HEK293 (cell line): ENCODE measurements around the gene MRTFB.

ENCODE experiments used
- CTCF ChIA-PET: fragments of 350-600 bp; formaldehyde crosslinking; extraction: SDS; loops from one replicate; lab custom pipeline; 2021; ENCODE audit warnings: antibody characterized with exemption; lab: Yijun Ruan, JAX
- POLR2A ChIA-PET: fragments of 300-600 bp; formaldehyde crosslinking; extraction: SDS; loops from one replicate; lab custom pipeline; 2020; ENCODE audit warnings: antibody characterized with exemption, inconsistent platforms; lab: Yijun Ruan, JAX
- H3K27ac ChIP-seq: fragments of 200-500 bp; sonication (Bioruptor generic); 2 replicates; pipeline ENCODE4 v1.5.1; 2014; ENCODE audit warnings: low read depth, low read length, control low read depth, inconsistent platforms; ENCODE audit errors: extremely low read depth
- H3K36me3 ChIP-seq, 2 experiments: fragments of 200-500 bp in 1 of 2; sonication (Bioruptor generic) in 1 of 2; 1 replicate in 1 of 2; 2 replicates in 1 of 2; pipeline ENCODE4 v1.5.1; 2014 to 2017; ENCODE audit warnings: inconsistent platforms in 2 of 2, low read length in 2 of 2; ENCODE audit not compliant: control insufficient read depth in 2 of 2, insufficient read depth in 1 of 2
- H3K4me1 ChIP-seq: fragments of 200-500 bp; sonication (Bioruptor generic); 2 replicates; pipeline ENCODE4 v1.5.1; 2014; ENCODE audit warnings: mild to moderate bottlenecking, low read length, inconsistent platforms; ENCODE audit not compliant: control insufficient read depth, insufficient read depth
- H3K4me3 ChIP-seq: 2 replicates; pipeline ENCODE4 v1.5.1; 2011; ENCODE audit warnings: low read depth, mild to moderate bottlenecking, control low read depth, low read length, moderate library complexity
- H3K9me3 ChIP-seq: fragments of 200-500 bp; sonication (Bioruptor generic); 2 replicates; pipeline ENCODE4 v1.5.1; 2014; ENCODE audit warnings: low read depth, low read length, inconsistent platforms; ENCODE audit not compliant: control insufficient read depth, insufficient read depth
- BCL11B ChIP-seq: fragments of 450-650 bp; formaldehyde crosslinking; IDR thresholded peaks from 2 replicates; pipeline ENCODE4 v1.5.1; 2016; ENCODE audit warnings: low read depth, missing biosample characterization, missing genetic modification characterization
- HOXC10 ChIP-seq: sonication (generic); formaldehyde crosslinking; IDR thresholded peaks from 2 replicates; pipeline ENCODE4 v1.8.1; 2023; ENCODE audit warnings: mild to moderate bottlenecking, missing genetic modification reagents
- OSR2 ChIP-seq: fragments of 450-650 bp; formaldehyde crosslinking; IDR thresholded peaks from 2 replicates; pipeline ENCODE4 v1.5.1; 2016; ENCODE audit warnings: missing biosample characterization, missing genetic modification characterization
- PRDM1 ChIP-seq: fragments of 450-650 bp; formaldehyde crosslinking; IDR thresholded peaks from 2 replicates; pipeline ENCODE4; 2016; ENCODE audit warnings: missing biosample characterization, missing genetic modification characterization
- ZBTB1 ChIP-seq: fragments of 450-650 bp; formaldehyde crosslinking; IDR thresholded peaks from 2 replicates; pipeline ENCODE4 v1.5.1; 2016; ENCODE audit warnings: missing biosample characterization, missing genetic modification characterization
- ZFP37 ChIP-seq: fragments of 450-650 bp; formaldehyde crosslinking; IDR thresholded peaks from 2 replicates; pipeline ENCODE4 v1.5.1; 2016; ENCODE audit warnings: missing biosample characterization, missing genetic modification characterization
- ZNF132 ChIP-seq: fragments of 450-650 bp; formaldehyde crosslinking; IDR thresholded peaks from 2 replicates; pipeline ENCODE4 v1.5.1; 2017; ENCODE audit warnings: missing biosample characterization, missing genetic modification characterization, borderline replicate concordance
- ZNF426 ChIP-seq: fragments of 450-650 bp; formaldehyde crosslinking; IDR thresholded peaks from 2 replicates; pipeline ENCODE4 v1.5.1; 2017; ENCODE audit warnings: missing biosample characterization, missing genetic modification characterization, mild to moderate bottlenecking, inconsistent platforms, moderate library complexity
- ZNF530 ChIP-seq: fragments of 450-650 bp; formaldehyde crosslinking; IDR thresholded peaks from 2 replicates; pipeline ENCODE4 v1.5.1; 2016; ENCODE audit warnings: low read depth, missing biosample characterization, missing genetic modification characterization
- ZNF561 ChIP-seq: fragments of 450-650 bp; IDR thresholded peaks from 2 replicates; pipeline ENCODE4 v1.5.1; 2018; ENCODE audit warnings: missing biosample characterization, missing genetic modification characterization, borderline replicate concordance
- ZNF654 ChIP-seq: fragments of 450-650 bp; formaldehyde crosslinking; IDR thresholded peaks from 2 replicates; pipeline ENCODE4 v1.5.1; 2016; ENCODE audit warnings: low read depth, missing biosample characterization, missing genetic modification characterization
- ZNF768 ChIP-seq: fragments of 450-650 bp; formaldehyde crosslinking; IDR thresholded peaks from 2 replicates; pipeline ENCODE4 v1.5.1; 2018; ENCODE audit warnings: missing biosample characterization, mild to moderate bottlenecking, missing genetic modification characterization
- ZSCAN30 ChIP-seq: fragments of 450-650 bp; IDR thresholded peaks from 2 replicates; pipeline ENCODE4 v1.5.1; 2018; ENCODE audit warnings: missing biosample characterization, mild to moderate bottlenecking, missing genetic modification characterization, moderate library complexity
- TF ChIP-seq, protein P1 (sequence below): sonication (generic); formaldehyde crosslinking; IDR thresholded peaks from 2 replicates; pipeline ENCODE4 v1.8.1; 2022; ENCODE audit warnings: mild to moderate bottlenecking, moderate library complexity, missing genetic modification reagents
- TF ChIP-seq, protein P2 (sequence below): fragments of 450-650 bp; formaldehyde crosslinking; IDR thresholded peaks from 2 replicates; pipeline ENCODE4 v1.5.1; 2016; ENCODE audit warnings: missing biosample characterization, missing genetic modification characterization
- TF ChIP-seq, protein P3 (sequence below): fragments of 450-650 bp; formaldehyde crosslinking; IDR thresholded peaks from 2 replicates; pipeline ENCODE4 v1.5.1; 2016; ENCODE audit warnings: missing biosample characterization, missing genetic modification characterization
- TF ChIP-seq, protein P4 (sequence below): fragments of 450-650 bp; formaldehyde crosslinking; IDR thresholded peaks from 2 replicates; pipeline ENCODE4 v1.5.1; 2016; ENCODE audit warnings: missing biosample characterization, missing genetic modification characterization
- TF ChIP-seq, protein P5 (sequence below): fragments of 450-650 bp; formaldehyde crosslinking; IDR thresholded peaks from 2 replicates; pipeline ENCODE4 v1.5.1; 2016; ENCODE audit warnings: missing biosample characterization, missing genetic modification characterization

Gene MRTFB

DNA sequence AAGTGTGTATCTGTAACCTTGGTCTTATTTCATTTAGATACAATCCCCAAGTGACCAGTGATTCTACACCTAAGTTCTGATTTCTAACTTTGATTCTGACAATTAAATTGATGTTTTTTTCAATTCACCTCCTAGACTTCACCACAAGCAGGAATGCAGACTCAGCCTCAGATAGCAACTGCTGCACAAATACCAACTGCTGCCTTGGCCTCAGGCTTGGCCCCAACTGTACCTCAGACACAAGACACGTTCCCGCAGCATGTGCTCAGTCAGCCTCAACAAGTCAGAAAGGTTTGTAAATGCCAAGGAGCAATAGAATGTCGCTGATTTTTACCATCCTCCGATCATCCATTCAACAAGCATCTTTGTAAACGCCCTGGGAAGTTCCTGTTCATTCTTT lies 177.7 kb downstream of the MRTFB start:
- POLR2A ChIA-PET: no interaction called here
- H3K4me3 ChIP-seq: no peak overlapping the region
- no peak for TF ChIP-seq ZFP37 (tag by site-specific recombination)
- TF ChIP-seq, protein P1, sequence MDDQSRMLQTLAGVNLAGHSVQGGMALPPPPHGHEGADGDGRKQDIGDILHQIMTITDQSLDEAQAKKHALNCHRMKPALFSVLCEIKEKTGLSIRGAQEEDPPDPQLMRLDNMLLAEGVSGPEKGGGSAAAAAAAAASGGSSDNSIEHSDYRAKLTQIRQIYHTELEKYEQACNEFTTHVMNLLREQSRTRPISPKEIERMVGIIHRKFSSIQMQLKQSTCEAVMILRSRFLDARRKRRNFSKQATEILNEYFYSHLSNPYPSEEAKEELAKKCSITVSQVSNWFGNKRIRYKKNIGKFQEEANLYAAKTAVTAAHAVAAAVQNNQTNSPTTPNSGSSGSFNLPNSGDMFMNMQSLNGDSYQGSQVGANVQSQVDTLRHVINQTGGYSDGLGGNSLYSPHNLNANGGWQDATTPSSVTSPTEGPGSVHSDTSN (CRISPR knock-in tag): no peak
- no peak for TF ChIP-seq ZNF426 (tag by site-specific recombination)
- no peak for TF ChIP-seq HOXC10 (CRISPR knock-in tag)
- TF ChIP-seq OSR2 (tag by site-specific recombination): no peak
- TF ChIP-seq ZSCAN30: no peak
- no peak for TF ChIP-seq BCL11B
- TF ChIP-seq, protein P2, sequence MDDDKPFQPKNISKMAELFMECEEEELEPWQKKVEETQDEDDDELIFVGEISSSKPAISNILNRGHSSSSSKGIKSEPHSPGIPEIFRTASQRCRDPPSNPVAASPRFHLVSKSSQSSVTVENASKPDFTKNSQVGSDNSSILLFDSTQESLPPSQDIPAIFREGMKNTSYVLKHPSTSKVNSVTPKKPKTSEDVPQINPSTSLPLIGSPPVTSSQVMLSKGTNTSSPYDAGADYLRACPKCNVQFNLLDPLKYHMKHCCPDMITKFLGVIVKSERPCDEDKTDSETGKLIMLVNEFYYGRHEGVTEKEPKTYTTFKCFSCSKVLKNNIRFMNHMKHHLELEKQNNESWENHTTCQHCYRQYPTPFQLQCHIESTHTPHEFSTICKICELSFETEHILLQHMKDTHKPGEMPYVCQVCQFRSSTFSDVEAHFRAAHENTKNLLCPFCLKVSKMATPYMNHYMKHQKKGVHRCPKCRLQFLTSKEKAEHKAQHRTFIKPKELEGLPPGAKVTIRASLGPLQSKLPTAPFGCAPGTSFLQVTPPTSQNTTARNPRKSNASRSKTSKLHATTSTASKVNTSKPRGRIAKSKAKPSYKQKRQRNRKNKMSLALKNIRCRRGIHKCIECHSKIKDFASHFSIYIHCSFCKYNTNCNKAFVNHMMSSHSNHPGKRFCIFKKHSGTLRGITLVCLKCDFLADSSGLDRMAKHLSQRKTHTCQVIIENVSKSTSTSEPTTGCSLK: no peak
- no peak for TF ChIP-seq PRDM1 (tag by site-specific recombination)
- no peak for TF ChIP-seq ZNF561 (tag by site-specific recombination)
- TF ChIP-seq, protein P3, sequence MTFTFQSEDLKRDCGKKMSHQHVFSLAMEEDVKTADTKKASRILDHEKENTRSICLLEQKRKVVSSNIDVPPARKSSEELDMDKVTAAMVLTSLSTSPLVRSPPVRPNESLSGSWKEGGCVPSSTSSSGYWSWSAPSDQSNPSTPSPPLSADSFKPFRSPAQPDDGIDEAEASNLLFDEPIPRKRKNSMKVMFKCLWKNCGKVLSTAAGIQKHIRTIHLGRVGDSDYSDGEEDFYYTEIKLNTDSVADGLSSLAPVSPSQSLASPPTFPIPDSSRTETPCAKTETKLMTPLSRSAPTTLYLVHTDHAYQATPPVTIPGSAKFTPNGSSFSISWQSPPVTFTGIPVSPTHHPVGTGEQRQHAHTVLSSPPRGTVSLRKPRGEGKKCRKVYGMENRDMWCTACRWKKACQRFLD (tag by site-specific recombination): no peak
- TF ChIP-seq, all 188 proteins: peak for 0
- Histone ChIP-seq H3K36me3 (peaks cover 0 to 93% of the 10 kb centered on the region in 2 experiments; a peak in 2 of 3 replicates), H3K4me1 (no peaks in the 10 kb centered on the region), H3K27ac (no peak overlapping the region), H3K9me3 (no peaks in the 10 kb centered on the region)
- CTCF ChIA-PET: interaction anchor here (0.7 to 2.2 kb wide), 8 partner anchors 7 to 325 kb away, joined by 3 to 10 read pairs (median 4); no protein-coding TSS in a partner anchor

DNA sequence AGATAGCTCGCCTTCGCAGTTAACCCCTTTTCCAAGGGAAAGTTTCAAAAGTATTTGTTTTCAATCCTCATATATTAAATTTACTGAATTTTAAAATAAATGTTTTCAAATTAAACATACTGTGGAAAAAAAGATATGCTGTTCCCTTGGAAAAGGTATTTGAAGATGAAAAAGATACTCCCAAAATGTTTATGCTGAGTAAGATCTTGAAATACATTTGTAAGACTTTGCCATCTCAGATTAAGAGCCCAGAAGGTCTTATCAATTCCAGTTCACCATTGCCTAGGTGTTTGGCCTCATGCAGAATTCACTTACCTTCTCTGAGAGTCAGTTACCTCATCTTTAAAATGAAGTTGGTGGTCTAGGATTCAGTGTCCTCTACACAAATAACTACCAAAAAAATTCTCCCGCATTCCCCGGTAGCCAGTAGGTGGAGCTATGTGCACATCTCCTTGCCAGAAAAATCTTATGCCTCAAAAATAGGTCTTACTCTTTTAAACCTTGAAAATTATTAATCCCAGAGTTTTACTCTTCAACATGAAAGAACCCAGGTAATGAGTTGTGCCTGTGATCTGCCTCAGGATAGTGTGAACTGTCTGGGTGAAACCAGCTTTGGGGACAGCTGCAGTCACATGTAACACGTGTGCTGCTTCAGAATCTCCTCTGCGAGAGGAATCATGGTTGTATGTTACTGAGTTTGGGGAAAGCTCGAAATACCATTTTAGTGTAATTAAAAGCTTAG lies 178.3 kb downstream of the MRTFB start:
- Histone ChIP-seq H3K4me3 (no peak overlapping the region), H3K4me1 (no peaks in the 10 kb centered on the region), H3K27ac (no peak overlapping the region), H3K9me3 (no peaks in the 10 kb centered on the region)
- TF ChIP-seq ZNF654 (tag by site-specific recombination) (peak; percentile 77), ZNF530 (tag by site-specific recombination) (no peak), ZNF768 (tag by site-specific recombination) (no peak), ZNF132 (no peak), ZBTB1 (tag by site-specific recombination) (no peak)
- TF ChIP-seq, protein P4, sequence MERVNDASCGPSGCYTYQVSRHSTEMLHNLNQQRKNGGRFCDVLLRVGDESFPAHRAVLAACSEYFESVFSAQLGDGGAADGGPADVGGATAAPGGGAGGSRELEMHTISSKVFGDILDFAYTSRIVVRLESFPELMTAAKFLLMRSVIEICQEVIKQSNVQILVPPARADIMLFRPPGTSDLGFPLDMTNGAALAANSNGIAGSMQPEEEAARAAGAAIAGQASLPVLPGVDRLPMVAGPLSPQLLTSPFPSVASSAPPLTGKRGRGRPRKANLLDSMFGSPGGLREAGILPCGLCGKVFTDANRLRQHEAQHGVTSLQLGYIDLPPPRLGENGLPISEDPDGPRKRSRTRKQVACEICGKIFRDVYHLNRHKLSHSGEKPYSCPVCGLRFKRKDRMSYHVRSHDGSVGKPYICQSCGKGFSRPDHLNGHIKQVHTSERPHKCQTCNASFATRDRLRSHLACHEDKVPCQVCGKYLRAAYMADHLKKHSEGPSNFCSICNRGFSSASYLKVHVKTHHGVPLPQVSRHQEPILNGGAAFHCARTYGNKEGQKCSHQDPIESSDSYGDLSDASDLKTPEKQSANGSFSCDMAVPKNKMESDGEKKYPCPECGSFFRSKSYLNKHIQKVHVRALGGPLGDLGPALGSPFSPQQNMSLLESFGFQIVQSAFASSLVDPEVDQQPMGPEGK: no peak
- TF ChIP-seq, protein P5, sequence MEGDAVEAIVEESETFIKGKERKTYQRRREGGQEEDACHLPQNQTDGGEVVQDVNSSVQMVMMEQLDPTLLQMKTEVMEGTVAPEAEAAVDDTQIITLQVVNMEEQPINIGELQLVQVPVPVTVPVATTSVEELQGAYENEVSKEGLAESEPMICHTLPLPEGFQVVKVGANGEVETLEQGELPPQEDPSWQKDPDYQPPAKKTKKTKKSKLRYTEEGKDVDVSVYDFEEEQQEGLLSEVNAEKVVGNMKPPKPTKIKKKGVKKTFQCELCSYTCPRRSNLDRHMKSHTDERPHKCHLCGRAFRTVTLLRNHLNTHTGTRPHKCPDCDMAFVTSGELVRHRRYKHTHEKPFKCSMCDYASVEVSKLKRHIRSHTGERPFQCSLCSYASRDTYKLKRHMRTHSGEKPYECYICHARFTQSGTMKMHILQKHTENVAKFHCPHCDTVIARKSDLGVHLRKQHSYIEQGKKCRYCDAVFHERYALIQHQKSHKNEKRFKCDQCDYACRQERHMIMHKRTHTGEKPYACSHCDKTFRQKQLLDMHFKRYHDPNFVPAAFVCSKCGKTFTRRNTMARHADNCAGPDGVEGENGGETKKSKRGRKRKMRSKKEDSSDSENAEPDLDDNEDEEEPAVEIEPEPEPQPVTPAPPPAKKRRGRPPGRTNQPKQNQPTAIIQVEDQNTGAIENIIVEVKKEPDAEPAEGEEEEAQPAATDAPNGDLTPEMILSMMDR (tag by site-specific recombination): peak; percentile 28; the same call in 1 of the 2 replicates
- TF ChIP-seq, all 188 proteins: peak for 2
- ChIA-PET POLR2A (no interaction called here), CTCF (interaction anchor here (0.6 to 2.3 kb wide), 28 partner anchors 8 to 1961 kb away, joined by 3 to 16 read pairs (median 4); no protein-coding TSS in a partner anchor)
- H3K36me3 ChIP-seq: peaks cover 0 to 94% of the 10 kb centered on the region in 2 experiments; a peak in 2 of 3 replicates
